GM23338 (cell line): ENCODE measurements around the gene RAD51B. TPM values are rescaled to one million over a fixed set of nuclear protein-coding genes. Genes with fewer than 3 reads are reported as not detected.

Source experiments
- ATAC-seq: fragments of 200-7000 bp; cut with Tn5 transposase; 3 replicates; pipeline ENCODE4 v1.9.1; 2020
- DNase-seq: peaks from one replicate; pipeline ENCODE4 v3.0.0-alpha.2; 2015; ENCODE audit warnings: low spot score
- H2AFZ ChIP-seq: fragments of 200-600 bp; sonication (generic); 2 replicates; pipeline ENCODE4 v1.8.0; 2016; ENCODE audit warnings: antibody characterized with exemption, mild to moderate bottlenecking, moderate library complexity
- H3F3A ChIP-seq: fragments of 200-600 bp; sonication (generic); replicated peaks from 2 replicates; pipeline ENCODE4 v1.8.0; 2017; ENCODE audit warnings: antibody characterized with exemption, mixed run types, low read depth
- H3K27ac ChIP-seq: fragments of 200-600 bp; sonication (generic); 2 replicates; pipeline ENCODE4 v1.6.1; 2016; ENCODE audit warnings: low read depth
- H3K27me3 ChIP-seq: fragments of 200-600 bp; sonication (generic); 2 replicates; pipeline ENCODE4 v1.8.0; 2016; ENCODE audit warnings: mild to moderate bottlenecking, mixed run types, moderate library complexity; ENCODE audit not compliant: insufficient read depth
- H3K36me3 ChIP-seq: fragments of 200-600 bp; sonication (generic); 2 replicates; pipeline ENCODE4 v1.8.0; 2016; ENCODE audit warnings: mild to moderate bottlenecking; ENCODE audit not compliant: insufficient read depth
- H3K4me1 ChIP-seq: fragments of 200-600 bp; sonication (generic); 2 replicates; pipeline ENCODE4 v1.8.0; 2016; ENCODE audit warnings: mild to moderate bottlenecking, moderate library complexity; ENCODE audit not compliant: insufficient read depth
- H3K4me2 ChIP-seq: fragments of 200-600 bp; sonication (generic); 2 replicates; pipeline ENCODE4 v1.7.1; 2017; ENCODE audit warnings: mixed run types
- H3K4me3 ChIP-seq: fragments of 200-600 bp; sonication (generic); 2 replicates; pipeline ENCODE4 v1.6.1; 2016; ENCODE audit warnings: mixed run types
- H3K79me2 ChIP-seq: fragments of 200-600 bp; sonication (generic); replicated peaks from 2 replicates; pipeline ENCODE4 v1.8.0; 2017; ENCODE audit warnings: mild to moderate bottlenecking; ENCODE audit not compliant: insufficient read depth
- H3K9me2 ChIP-seq: fragments of 200-600 bp; sonication (generic); 2 replicates; pipeline ENCODE4 v1.8.0; 2017; ENCODE audit not compliant: insufficient read depth
- H4K20me1 ChIP-seq: fragments of 200-600 bp; sonication (generic); replicated peaks from 2 replicates; pipeline ENCODE4 v1.8.0; 2017; ENCODE audit warnings: mild to moderate bottlenecking; ENCODE audit not compliant: insufficient read depth
- H3K27ac Mint-ChIP-seq: 2 replicates; pipeline ENCODE4 v1.8.0; 2020; ENCODE audit warnings: inconsistent platforms, mild to moderate bottlenecking, moderate library complexity, mixed read lengths
- H3K27me3 Mint-ChIP-seq: 3 replicates; pipeline ENCODE4 v1.8.0; 2022; ENCODE audit warnings: low read depth, mild to moderate bottlenecking, moderate library complexity, mixed read lengths, inconsistent platforms; ENCODE audit not compliant: insufficient read depth, poor library complexity
- H3K36me3 Mint-ChIP-seq: 3 replicates; pipeline ENCODE4 v1.8.0; 2021; ENCODE audit warnings: low read depth, mild to moderate bottlenecking, inconsistent platforms, moderate library complexity, mixed read lengths
- H3K4me1 Mint-ChIP-seq: 3 replicates; pipeline ENCODE4 v1.8.0; 2020; ENCODE audit warnings: mild to moderate bottlenecking, inconsistent platforms, mixed read lengths
- H3K4me3 Mint-ChIP-seq: 3 replicates; pipeline ENCODE4 v1.8.0; 2021; ENCODE audit warnings: moderate library complexity, mild to moderate bottlenecking, inconsistent platforms, mixed read lengths
- H3K9me3 Mint-ChIP-seq: 3 replicates; pipeline ENCODE4 v1.8.0; 2020; ENCODE audit warnings: moderate library complexity, mild to moderate bottlenecking, inconsistent platforms, mixed read lengths
- CREB1 ChIP-seq: fragments of 250-450 bp; sonication (Bioruptor Pico); IDR thresholded peaks from 2 replicates; pipeline ENCODE4 v1.5.0; 2020; ENCODE audit warnings: low read depth, mild to moderate bottlenecking, moderate library complexity
- EZH2 ChIP-seq: fragments of 200-600 bp; sonication (generic); IDR thresholded peaks from one replicate; pipeline ENCODE4 v1.8.0; 2017; ENCODE audit warnings: antibody characterized with exemption, mild to moderate bottlenecking, low read depth; ENCODE audit not compliant: unreplicated experiment
- EZH2phosphoT487 ChIP-seq: fragments of 200-600 bp; sonication (generic); IDR thresholded peaks from one replicate; pipeline ENCODE4 v1.8.1; 2018; ENCODE audit warnings: antibody characterized with exemption; ENCODE audit not compliant: unreplicated experiment
- JUNB ChIP-seq: IDR thresholded peaks from one replicate; pipeline ENCODE4 v1.6.1; 2016; ENCODE audit warnings: antibody characterized with exemption; ENCODE audit not compliant: unreplicated experiment
- NANOG ChIP-seq: IDR thresholded peaks from 2 replicates; pipeline ENCODE4 v1.6.1; 2016; ENCODE audit warnings: antibody characterized with exemption, borderline replicate concordance
- POLR2AphosphoS5 ChIP-seq: IDR thresholded peaks from 2 replicates; pipeline ENCODE4 v1.6.1; 2016; ENCODE audit warnings: antibody characterized with exemption, low read depth
- STAT1 ChIP-seq: IDR thresholded peaks from one replicate; pipeline ENCODE4 v1.6.1; 2016; ENCODE audit warnings: antibody characterized with exemption; ENCODE audit not compliant: unreplicated experiment
- ZNF114 ChIP-seq: fragments of 250-450 bp; sonication (Bioruptor Pico); IDR thresholded peaks from 2 replicates; pipeline ENCODE4 v1.5.0; 2020; ENCODE audit warnings: mild to moderate bottlenecking, moderate library complexity
- ZNF331 ChIP-seq: fragments of 250-450 bp; sonication (Bioruptor Pico); IDR thresholded peaks from 2 replicates; pipeline ENCODE4 v1.5.0; 2020; ENCODE audit warnings: low read depth, mild to moderate bottlenecking, moderate library complexity
- polyA plus RNA-seq: library from polyadenylated mRNA; unstranded; fragments of >200 nt; fragmentation: Nextera tagmentation; extraction: Ambion mirVana; gene quantifications from 2 replicates; pipeline ENCODE4 v1.2.1, GENCODE V29; 2016
- total RNA-seq: library from RNA; depleted of rRNA; stranded (reverse); fragments of >200 nt; shearing (Covaris generic); gene quantifications from 2 replicates; pipeline ENCODE4 v1.2.3, GENCODE V29; 2014
- TF ChIP-seq, protein P1 (sequence below): IDR thresholded peaks from one replicate; pipeline ENCODE4 v1.6.1; 2018; ENCODE audit warnings: antibody characterized with exemption; ENCODE audit not compliant: unreplicated experiment
- TF ChIP-seq, protein P2 (sequence below): IDR thresholded peaks from 2 replicates; pipeline ENCODE4 v1.6.1; 2016; ENCODE audit warnings: antibody characterized with exemption
- TF ChIP-seq, protein P3 (sequence below), 2 experiments: fragments of 200-600 bp in 1 of 2; sonication (generic) in 1 of 2; conservative IDR thresholded peaks; 2 replicates each; pipeline versions ENCODE4 v1.5.1 to v1.6.1; 2016 to 2017; ENCODE audit warnings: antibody characterized with exemption in 2 of 2, low read depth in 2 of 2, mild to moderate bottlenecking in 2 of 2, moderate library complexity in 1 of 2
- TF ChIP-seq, protein P4 (sequence below): fragments of 250-450 bp; sonication (Bioruptor Pico); IDR thresholded peaks from 2 replicates; pipeline ENCODE4 v1.5.0; 2020; ENCODE audit warnings: mild to moderate bottlenecking, moderate library complexity

The RAD51B gene
- total and polyA plus RNA-seq, 2 experiments from 2014 or later, result 15.7 to 29.1 TPM

DNA sequence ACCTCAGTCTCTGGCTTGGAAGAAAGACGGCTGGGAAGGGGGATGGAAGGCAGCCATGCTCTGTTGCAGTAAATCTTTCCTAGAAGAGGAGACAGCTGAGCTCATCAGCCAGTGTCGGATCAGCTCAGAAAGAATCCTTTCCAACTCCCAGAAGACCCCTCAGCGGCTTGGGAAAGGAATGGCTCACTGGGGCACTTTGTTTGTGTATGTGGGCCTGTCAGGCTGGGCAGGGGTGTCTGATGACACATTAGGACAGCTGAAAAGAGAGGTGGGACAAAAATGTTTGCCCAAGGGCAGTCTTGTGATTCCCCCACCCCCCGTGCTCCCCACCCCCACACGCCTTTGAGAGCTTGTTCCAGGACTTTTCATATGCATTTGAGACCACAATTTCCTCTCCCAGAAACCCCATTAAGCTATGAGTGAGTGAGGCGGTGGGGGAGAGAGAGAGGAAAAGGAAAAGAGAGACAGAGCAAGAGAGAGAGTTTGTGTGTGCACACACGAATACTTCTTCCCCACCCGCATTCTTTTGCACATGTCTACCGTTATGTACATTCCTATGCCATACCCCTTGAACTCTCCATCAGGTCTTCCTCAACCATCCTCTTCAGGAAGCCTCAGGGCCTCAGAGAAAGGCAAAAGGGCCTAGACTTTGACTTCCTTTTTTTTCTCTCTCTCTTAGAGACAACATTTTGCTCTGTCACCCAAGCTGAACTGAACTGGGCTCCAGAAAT, 774.4 kb downstream of the RAD51B start:
- peaks cover 3% of the 10 kb centered on the region; the same call in 1 of the 3 replicates for H3K9me3 Mint-ChIP-seq
- no peaks in the 10 kb centered on the region for H3K79me2 ChIP-seq
- no peaks in the 10 kb centered on the region for H4K20me1 ChIP-seq
- H3K4me3 Mint-ChIP-seq, result no peak overlapping the region; the same call in 2 of the 3 replicates
- H3F3A ChIP-seq, result no peaks in the 10 kb centered on the region
- no peak overlapping the region for H2AFZ ChIP-seq
- no peaks in the 10 kb centered on the region for H3K27me3 ChIP-seq
- H3K36me3 ChIP-seq, result no peaks in the 10 kb centered on the region
- DNase-seq (no peak), ATAC-seq (peak; percentile 31)
- peaks cover 44% of the 10 kb centered on the region for H3K4me1 Mint-ChIP-seq
- no peak overlapping the region for H3K27ac ChIP-seq
- peaks cover 10% of the 10 kb centered on the region for H3K4me1 ChIP-seq
- TF ChIP-seq, protein P1, sequence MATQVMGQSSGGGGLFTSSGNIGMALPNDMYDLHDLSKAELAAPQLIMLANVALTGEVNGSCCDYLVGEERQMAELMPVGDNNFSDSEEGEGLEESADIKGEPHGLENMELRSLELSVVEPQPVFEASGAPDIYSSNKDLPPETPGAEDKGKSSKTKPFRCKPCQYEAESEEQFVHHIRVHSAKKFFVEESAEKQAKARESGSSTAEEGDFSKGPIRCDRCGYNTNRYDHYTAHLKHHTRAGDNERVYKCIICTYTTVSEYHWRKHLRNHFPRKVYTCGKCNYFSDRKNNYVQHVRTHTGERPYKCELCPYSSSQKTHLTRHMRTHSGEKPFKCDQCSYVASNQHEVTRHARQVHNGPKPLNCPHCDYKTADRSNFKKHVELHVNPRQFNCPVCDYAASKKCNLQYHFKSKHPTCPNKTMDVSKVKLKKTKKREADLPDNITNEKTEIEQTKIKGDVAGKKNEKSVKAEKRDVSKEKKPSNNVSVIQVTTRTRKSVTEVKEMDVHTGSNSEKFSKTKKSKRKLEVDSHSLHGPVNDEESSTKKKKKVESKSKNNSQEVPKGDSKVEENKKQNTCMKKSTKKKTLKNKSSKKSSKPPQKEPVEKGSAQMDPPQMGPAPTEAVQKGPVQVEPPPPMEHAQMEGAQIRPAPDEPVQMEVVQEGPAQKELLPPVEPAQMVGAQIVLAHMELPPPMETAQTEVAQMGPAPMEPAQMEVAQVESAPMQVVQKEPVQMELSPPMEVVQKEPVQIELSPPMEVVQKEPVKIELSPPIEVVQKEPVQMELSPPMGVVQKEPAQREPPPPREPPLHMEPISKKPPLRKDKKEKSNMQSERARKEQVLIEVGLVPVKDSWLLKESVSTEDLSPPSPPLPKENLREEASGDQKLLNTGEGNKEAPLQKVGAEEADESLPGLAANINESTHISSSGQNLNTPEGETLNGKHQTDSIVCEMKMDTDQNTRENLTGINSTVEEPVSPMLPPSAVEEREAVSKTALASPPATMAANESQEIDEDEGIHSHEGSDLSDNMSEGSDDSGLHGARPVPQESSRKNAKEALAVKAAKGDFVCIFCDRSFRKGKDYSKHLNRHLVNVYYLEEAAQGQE, result no peak
- TF ChIP-seq POLR2AphosphoS5 (no peak), EZH2phosphoT487 (no peak), STAT1 (no peak), ZNF114 (CRISPR knock-in tag) (no peak), CREB1 (no peak), NANOG (no peak), EZH2 (no peak), JUNB (no peak), ZNF331 (CRISPR knock-in tag) (no peak)
- TF ChIP-seq, protein P2, sequence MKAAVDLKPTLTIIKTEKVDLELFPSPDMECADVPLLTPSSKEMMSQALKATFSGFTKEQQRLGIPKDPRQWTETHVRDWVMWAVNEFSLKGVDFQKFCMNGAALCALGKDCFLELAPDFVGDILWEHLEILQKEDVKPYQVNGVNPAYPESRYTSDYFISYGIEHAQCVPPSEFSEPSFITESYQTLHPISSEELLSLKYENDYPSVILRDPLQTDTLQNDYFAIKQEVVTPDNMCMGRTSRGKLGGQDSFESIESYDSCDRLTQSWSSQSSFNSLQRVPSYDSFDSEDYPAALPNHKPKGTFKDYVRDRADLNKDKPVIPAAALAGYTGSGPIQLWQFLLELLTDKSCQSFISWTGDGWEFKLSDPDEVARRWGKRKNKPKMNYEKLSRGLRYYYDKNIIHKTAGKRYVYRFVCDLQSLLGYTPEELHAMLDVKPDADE, result no peak
- TF ChIP-seq, protein P3, sequence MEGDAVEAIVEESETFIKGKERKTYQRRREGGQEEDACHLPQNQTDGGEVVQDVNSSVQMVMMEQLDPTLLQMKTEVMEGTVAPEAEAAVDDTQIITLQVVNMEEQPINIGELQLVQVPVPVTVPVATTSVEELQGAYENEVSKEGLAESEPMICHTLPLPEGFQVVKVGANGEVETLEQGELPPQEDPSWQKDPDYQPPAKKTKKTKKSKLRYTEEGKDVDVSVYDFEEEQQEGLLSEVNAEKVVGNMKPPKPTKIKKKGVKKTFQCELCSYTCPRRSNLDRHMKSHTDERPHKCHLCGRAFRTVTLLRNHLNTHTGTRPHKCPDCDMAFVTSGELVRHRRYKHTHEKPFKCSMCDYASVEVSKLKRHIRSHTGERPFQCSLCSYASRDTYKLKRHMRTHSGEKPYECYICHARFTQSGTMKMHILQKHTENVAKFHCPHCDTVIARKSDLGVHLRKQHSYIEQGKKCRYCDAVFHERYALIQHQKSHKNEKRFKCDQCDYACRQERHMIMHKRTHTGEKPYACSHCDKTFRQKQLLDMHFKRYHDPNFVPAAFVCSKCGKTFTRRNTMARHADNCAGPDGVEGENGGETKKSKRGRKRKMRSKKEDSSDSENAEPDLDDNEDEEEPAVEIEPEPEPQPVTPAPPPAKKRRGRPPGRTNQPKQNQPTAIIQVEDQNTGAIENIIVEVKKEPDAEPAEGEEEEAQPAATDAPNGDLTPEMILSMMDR (conservative IDR thresholded peaks at IDR 0.05; ENCODE audit: low read depth in 2 of 2), result no peak
- TF ChIP-seq, protein P4, sequence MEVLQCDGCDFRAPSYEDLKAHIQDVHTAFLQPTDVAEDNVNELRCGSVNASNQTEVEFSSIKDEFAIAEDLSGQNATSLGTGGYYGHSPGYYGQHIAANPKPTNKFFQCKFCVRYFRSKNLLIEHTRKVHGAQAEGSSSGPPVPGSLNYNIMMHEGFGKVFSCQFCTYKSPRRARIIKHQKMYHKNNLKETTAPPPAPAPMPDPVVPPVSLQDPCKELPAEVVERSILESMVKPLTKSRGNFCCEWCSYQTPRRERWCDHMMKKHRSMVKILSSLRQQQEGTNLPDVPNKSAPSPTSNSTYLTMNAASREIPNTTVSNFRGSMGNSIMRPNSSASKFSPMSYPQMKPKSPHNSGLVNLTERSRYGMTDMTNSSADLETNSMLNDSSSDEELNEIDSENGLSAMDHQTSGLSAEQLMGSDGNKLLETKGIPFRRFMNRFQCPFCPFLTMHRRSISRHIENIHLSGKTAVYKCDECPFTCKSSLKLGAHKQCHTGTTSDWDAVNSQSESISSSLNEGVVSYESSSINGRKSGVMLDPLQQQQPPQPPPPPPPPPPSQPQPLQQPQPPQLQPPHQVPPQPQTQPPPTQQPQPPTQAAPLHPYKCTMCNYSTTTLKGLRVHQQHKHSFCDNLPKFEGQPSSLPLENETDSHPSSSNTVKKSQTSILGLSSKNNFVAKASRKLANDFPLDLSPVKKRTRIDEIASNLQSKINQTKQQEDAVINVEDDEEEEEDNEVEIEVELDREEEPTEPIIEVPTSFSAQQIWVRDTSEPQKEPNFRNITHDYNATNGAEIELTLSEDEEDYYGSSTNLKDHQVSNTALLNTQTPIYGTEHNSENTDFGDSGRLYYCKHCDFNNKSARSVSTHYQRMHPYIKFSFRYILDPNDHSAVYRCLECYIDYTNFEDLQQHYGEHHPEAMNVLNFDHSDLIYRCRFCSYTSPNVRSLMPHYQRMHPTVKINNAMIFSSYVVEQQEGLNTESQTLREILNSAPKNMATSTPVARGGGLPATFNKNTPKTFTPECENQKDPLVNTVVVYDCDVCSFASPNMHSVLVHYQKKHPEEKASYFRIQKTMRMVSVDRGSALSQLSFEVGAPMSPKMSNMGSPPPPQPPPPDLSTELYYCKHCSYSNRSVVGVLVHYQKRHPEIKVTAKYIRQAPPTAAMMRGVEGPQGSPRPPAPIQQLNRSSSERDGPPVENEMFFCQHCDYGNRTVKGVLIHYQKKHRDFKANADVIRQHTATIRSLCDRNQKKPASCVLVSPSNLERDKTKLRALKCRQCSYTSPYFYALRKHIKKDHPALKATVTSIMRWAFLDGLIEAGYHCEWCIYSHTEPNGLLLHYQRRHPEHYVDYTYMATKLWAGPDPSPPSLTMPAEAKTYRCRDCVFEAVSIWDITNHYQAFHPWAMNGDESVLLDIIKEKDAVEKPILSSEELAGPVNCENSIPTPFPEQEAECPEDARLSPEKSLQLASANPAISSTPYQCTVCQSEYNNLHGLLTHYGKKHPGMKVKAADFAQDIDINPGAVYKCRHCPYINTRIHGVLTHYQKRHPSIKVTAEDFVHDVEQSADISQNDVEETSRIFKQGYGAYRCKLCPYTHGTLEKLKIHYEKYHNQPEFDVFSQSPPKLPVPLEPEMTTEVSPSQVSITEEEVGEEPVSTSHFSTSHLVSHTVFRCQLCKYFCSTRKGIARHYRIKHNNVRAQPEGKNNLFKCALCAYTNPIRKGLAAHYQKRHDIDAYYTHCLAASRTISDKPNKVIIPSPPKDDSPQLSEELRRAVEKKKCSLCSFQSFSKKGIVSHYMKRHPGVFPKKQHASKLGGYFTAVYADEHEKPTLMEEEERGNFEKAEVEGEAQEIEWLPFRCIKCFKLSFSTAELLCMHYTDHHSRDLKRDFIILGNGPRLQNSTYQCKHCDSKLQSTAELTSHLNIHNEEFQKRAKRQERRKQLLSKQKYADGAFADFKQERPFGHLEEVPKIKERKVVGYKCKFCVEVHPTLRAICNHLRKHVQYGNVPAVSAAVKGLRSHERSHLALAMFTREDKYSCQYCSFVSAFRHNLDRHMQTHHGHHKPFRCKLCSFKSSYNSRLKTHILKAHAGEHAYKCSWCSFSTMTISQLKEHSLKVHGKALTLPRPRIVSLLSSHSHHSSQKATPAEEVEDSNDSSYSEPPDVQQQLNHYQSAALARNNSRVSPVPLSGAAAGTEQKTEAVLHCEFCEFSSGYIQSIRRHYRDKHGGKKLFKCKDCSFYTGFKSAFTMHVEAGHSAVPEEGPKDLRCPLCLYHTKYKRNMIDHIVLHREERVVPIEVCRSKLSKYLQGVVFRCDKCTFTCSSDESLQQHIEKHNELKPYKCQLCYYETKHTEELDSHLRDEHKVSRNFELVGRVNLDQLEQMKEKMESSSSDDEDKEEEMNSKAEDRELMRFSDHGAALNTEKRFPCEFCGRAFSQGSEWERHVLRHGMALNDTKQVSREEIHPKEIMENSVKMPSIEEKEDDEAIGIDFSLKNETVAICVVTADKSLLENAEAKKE (CRISPR knock-in tag), result no peak
- H3K4me3 ChIP-seq, result no peak overlapping the region
- H3K4me2 ChIP-seq, result peak overlapping the region; percentile 64; the same call in 1 of the 2 replicates
- H3K27me3 Mint-ChIP-seq, result peaks cover 9% of the 10 kb centered on the region
- H3K9me2 ChIP-seq, result peaks cover 10% of the 10 kb centered on the region
- H3K27ac Mint-ChIP-seq, result peak overlapping the region; percentile 89; the same call in 1 of the 2 replicates
- H3K36me3 Mint-ChIP-seq, result no peaks in the 10 kb centered on the region; the same call in 2 of the 3 replicates
